HG03432 (cell line): ENCODE data around the gene SH3PXD2A.
A peak's percentile ranks its signal among the peaks of the same experiment; 100 is the strongest.

Experiments
- ATAC-seq: cut with Tn5 transposase; IDR thresholded peaks from one replicate; pipeline ENCODE4 v1.9.1; 2021; ENCODE audit warnings: mild to moderate bottlenecking, moderate library complexity; ENCODE audit not compliant: unreplicated experiment

The SH3PXD2A gene

DNA sequence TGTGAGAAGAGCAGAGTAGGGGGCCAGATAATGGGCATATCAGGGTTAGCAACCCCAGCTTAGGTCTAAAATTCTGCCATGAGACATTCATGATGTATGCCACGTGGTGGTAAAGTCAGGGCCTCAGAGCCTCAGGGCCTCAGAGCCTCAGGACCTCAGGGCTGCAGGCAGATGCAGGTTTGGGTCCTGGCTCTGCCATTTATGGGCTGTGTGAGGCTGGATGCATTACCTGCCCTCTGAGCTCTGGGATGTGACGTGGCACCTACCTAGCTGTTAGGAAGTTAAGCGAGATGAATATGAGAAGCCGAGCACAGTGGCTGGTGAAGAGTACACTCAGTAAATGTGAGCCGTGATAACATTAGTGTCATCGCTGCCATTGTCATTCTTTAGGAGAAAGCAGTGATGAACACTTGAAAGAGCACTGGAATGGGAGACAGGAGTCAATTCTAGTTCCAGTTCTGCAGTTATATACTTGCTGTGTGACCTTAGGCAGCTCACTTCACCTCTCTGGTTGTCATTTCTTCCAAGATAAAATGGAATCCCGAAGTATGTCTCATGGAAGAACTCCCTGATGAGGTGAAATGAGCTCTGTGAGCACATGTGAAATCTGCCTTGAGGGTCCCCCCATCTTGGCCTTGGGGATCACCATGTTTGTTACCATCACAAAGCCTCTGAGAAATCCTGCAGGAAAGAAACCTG, 127.2 kb downstream of the SH3PXD2A start:
- ATAC-seq, result no peak

DNA sequence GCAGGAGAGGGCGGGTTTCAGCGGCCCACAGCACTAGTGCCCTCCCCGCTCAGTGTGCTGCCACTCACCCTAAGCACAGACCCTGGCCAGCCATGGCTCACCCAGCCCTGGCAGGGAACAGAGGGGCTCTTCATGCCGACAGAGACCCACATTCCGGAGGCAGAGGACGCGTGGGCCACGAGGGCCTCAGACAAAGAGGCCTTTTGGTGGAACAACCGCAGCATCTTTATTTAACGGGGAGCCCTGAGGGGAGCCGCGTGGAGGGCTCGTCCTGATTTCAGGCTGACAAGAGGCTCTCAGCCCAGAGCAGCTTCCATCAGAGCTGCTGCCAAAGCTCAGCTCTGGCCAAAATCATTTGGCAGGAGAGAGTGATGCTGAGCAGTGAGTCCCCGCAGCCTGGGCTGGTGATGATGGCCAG, 127.8 kb downstream of the SH3PXD2A start:
- ATAC-seq, result no peak

DNA sequence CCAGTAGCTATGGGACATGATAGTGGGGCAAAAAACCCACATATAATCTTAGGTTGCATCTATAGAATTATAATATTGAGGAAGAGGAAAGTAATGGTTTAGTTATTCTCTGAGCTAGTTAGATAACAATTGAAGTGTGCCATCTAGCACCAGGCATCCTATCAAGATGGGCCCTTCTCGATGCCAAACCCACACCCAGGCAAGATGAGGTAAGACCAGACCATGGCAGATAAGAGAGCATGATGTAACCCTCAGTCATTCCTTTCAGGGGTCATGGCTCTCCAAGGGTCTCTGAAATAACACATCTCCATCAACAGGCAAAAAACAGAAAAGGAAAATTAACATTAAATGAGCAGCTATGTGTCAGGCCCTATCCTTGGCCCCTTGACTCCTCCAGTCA, 128.7 kb downstream of the SH3PXD2A start:
- ATAC-seq, result no peak

DNA sequence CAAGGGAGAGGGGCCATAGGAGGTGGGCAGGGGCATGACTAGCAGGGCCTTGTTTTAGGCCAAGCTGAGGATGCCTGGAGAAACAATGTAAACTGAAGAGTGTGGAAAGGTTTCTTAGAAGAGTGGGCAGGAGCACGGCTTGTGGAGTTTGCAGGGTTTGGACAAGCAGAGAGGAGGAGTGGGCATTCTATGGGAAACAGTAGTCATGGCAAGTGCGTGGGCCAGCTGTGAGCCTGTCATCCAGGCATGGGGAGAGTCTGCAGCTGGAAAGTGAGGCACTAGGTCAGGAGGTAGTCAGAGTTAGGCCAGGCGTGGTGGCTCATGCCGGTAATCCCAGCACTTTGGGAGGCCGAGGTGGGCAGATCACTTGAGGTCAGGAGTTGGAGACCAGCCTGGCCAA, 130.1 kb downstream of the SH3PXD2A start:
- ATAC-seq, result no peak

DNA sequence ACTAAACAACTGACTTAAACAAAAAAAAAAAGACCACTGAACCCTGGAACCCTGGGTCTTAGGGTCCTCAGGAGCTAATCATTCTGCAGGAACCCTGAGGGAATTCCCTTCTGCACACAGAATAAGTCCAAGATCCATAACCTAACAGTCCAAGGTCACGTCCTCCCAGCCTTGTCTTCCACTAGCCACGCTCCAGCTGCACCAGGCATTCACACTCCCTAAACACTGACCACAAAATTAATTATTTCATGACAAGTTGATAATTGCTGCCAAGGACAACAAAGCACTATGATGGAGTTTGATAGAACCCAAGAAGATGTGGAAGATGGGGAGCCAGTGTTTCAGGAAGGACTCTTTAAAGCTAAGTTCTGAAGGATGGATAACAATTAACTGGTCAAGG, 130.6 kb downstream of the SH3PXD2A start:
- no peak for ATAC-seq

DNA sequence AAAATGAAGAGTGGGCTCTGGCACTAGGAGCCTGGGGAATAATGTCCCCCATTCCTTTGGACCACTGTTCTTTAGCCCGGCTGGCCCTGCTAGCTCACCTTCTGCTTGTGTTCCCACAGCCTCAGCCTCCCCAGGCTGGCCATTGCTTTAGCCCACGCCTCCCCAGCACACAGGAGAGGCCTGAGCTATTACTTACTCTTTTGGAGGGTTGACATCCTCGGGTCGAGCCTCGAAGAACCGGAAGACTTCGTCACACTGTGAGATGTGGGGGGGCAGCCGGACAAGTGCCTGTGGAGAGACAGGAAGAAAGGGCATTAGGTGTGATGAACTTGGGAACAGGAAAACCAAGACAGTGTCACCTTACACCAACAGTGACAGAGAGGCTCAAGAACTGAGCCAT, 131.3 kb downstream of the SH3PXD2A start:
- ATAC-seq, result no peak

DNA sequence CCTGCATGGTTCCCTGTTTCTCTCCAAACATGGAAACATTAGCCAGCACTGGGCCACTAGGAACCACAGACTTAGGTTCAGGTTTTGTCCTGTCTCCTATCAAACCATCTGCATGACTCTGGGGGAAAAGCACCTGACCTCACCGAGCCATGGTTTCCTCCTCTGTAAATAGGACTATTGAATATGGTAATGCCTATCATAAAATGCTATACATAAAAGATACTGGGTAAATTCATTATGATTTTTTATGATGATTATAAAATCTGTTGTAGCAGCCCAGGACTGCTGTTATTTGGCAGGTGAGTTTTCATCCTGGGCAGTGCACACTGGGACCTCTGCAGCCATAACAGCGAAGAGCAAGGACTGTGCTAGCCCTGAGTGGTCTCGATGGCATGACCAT, 131.8 kb downstream of the SH3PXD2A start:
- ATAC-seq, result no peak

DNA sequence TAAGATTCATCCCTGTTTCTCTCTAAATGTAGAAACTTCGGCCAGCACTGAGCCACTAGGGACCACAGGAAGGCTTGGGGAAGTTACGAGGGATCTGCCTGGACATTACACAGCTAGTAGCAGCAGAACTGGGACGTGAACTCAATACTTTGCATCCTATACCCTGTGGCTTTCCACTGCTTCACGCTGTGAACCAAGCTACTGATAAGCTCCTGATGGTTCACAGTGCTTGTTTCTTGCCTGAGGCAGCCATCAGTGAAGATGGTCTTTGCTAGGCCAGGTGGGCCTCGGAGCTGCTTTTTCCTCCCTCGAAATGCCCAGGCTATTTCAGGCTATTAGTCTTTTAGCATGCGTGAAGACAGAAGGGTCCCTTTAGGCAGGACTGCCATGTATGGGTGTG, 132.7 kb downstream of the SH3PXD2A start:
- ATAC-seq, result no peak

DNA sequence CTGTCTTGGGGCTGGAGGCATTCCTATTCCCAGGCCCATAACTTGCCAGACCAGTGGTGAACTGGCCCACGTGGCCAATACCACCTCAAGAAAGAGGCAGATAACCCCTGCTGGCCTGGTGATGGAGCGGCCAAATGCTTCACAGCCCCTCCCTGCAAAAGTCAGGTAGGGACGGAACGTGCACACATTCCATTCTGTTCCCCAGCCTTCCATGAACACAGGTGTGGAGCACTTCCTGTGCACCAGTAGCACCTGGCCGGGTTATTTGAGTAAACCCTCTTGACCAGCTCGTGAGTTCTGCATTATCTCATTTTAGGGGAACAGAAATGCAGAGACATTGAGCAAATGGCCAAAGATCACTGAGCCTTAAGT, 134.4 kb downstream of the SH3PXD2A start:
- no peak for ATAC-seq

DNA sequence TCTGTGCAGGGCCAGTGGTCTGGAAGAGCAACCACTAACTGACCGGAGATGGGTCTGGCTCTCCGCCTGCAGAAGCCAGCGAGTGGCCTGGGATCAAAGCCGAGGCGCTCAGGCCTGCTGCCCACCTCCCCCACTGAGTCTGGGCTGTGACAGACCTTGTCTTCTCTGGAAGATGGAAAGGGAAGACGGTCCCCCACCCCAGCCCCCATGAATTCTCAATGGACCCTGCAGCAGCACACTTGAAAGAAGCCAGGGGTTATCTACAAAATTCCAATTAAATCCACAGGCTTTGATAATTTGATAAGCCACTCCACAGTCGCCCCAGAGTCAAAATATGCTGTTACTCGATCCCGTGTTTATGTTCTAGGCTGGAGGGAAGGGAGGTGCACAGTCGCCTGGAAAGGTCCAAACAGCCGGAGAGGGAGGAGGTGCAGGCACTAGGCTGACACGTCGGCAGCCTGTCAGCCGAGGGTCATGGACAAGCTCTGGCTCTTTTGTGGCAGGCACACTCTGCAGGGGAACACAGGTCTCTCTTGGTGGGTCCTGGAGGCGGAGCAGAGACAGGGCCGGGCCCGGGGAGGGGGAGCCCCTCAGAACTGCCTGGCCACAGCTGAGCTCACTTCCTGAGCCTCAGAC, 134.9 kb downstream of the SH3PXD2A start:
- no peak for ATAC-seq

DNA sequence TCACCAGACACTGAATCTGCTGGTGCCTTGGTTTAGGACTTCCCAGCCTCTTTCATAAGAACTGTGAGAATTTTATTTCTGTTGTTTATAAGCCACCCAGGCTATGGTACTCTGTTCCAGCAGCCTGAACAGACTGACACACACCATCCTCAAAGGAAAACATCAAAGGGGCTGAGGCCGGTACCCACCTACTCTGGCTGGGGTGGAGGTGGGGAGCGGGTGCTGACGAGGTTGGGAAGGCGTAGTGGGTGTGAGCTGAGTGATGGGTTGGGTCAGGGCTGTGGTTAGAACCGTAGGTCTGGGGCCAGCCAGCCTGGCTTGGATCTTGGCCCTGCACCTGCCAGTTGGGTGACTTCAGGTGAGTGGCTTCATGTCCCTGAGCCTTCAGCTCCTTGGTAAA, 136.3 kb downstream of the SH3PXD2A start:
- ATAC-seq, result no peak

DNA sequence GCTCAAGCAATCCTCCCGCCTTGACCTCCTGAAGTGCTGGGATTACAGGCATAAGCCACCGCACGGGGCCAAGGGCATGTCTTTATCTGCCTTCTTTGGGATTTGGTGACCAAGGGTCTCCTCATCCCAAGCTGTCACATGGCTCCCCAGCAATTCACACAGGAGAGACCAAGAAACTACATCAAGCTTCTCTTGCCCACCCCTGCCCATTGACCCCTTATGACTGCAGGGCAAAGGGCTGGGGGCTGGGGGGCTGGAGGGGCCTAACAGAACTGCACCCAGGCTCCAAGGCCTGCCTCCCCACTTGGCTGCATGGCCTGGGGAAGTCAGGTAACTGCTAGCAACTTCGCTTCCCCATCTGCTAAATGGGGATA, 137.1 kb downstream of the SH3PXD2A start:
- no peak for ATAC-seq

DNA sequence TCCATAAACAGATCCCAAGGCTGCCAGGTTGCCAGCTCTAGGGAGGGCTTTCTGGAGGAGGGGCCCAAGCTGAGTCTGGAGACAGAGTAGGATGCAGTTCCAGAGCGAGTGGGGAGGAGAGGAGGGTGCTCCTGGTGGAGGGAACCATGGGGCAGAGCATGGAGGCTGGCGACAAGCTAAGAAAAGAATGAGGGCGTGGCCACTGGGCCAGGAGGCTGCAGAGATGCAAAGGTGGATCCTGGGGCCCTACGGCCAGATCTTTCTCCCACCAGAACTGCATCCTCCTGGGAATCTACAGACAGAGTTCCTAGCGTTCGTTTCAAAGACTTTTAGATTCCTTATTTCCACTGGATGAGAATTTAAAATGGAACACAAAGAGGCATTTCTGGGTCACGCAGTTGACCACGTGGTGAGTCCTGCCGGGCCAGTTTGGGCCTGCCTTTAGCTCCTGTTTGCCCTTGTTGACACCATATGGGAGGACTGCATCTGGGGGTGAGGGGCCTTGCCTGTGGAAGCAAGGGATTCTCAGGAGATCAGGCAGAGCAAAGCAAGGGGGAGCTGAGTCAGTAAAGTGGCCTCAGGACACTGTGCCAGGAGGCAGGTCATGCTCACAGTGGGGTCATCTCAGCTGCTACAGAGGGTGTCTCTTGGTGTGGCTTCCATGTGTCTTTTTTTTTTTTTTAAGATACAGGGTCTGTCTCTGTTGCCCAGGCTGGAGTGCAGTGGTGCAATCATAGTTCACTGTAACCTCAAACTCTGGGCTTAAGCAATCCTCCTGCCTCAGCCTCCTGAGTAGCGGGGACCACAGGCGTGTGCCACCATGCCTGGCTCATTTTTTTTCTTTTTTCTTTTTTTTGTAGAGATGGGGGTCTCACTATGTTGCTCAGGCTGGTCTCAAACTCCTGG, 137.8 kb downstream of the SH3PXD2A start:
- no peak for ATAC-seq

DNA sequence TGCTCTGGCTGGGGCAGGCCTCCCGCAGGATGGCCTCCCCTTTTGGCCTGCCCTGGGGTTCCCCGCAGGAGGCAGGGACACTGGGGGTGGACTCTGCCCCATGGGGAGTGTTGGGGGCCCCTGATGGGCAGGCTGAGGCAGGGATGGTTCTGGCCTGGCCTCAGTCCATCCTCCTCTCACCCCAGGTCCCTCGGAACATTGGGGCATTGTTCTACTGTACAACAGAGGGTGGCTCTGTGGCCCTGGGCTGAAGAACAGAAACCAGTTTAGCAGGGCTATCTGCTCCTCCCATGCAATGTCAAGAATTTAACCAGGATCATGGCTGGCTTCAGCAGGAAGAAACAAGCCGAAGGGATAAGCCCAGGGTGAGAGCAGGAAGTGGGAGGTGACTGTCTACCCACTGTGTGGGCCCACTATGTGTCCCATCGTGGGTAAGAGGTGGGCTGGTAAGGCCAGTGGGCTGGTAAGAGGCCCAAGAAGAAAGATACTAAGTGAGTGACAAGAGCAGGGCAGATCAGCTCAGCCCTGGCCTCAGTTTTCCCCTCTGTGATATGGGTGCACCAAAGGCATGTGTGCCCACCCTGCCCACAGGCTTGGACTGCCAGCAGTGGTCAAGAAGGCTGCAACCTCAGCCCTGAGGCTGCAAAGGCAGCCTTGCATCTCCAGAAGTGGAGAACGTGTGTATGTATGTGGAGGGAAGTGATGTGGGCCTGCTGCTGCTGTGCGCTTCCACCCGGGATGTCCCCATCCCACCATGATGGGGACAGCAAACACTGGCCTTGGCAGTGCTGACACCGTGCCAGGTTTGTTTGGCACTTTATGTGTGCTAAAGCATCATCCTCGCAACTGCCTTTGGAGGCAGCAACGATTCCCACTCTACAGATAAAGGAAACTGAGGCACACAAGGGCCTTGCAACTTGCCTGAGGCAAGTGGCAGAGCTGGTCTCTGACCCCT, 138.9 kb downstream of the SH3PXD2A start:
- no peak for ATAC-seq

DNA sequence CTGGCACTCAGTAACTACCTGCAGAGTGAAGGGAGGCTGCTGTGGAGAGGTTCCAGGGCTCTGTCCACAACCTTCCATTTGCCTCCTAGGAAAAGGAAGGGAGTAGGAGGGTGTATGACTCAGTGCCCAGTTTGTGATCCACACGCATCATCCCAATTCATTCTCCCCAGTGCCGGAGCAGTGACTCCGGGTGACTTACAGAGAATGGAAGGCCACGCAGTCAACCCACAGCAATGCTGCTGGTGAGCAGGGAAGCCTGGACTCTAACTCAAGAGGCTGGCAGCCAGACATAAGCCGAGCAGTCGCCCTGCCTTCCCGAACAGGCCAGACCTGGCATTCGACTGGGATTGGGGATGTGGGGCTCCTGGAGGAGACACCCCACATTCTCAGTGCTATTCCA, 139.9 kb downstream of the SH3PXD2A start:
- ATAC-seq, result no peak

DNA sequence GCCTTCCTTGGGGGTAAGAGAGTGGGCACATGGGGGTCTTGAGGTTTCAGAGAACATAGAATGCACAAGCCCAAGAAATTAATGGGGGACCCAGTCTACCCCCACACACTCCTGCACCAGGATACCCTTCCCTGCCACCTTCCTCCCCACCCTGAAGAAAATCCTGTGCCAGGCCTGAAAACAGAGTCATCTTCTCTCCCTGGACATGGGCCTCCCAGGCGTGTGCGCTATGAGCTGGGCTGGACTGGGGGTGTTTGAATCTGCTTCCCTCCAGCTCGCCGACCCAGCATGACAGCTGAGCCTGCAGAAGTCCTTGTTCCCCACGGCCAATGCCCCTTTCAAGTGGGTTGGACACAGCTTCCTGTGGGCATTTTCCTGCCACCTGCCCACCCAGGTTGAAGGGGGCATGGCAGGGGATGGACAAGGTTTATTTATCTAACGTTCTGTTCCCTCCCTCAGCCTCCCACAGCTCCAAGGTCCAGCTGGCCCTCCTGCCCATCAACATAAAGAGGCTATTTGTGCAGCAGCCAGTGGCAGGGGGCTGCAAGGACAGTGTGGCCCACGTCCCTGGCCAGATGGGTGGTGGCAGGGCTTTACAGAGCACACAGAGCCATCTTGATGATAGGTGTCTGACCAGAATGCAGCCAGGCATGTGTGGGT, 141.0 kb downstream of the SH3PXD2A start:
- ATAC-seq, result no peak

DNA sequence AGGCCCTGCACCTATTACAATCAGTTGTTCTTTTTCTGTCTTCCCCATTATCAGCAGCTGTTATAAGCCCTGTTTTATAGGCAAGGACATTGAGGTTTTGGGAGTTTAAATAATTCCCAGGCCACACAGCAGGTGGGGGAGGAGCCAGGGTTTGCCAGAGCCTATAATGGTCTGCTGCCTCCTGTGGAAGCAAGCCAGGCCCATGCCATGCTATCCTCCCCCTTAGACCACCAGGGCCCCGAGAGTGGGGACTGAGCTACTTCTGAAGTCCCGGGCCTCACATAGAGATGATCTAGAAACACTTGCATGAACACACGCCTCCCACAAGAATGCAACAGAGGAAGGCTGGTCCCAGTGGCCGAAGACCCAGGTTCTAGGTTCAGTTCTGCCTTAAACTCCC, 141.7 kb downstream of the SH3PXD2A start:
- no peak for ATAC-seq

DNA sequence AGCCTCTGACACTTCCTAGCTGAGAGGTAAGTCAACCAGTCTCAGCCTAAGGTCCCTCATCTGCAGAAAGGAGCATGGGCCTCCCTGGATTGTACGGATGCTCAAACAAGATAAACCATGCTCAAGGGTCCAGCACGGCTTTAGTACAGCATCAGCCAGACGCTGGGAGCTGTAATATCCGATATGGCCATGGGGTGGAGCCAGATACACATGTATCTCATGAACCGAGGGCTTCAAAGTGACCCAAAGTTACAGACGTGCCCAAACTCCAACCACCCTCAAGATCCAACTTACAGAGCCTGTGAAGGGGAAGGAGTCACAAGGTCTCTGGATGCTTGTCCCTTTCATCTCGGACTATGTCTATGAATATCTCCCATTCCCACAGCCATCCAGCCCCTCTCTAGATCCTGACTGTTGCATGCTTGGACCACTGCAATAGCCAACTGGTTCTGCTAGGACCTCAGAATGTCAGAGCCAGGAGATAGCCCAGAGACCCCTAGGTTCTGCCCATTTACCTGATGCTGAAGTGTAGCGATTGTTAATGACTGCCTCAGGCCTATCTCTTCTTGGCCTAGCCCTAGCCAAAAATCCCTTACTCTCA, 142.4 kb downstream of the SH3PXD2A start:
- peak; percentile 76 for ATAC-seq

DNA sequence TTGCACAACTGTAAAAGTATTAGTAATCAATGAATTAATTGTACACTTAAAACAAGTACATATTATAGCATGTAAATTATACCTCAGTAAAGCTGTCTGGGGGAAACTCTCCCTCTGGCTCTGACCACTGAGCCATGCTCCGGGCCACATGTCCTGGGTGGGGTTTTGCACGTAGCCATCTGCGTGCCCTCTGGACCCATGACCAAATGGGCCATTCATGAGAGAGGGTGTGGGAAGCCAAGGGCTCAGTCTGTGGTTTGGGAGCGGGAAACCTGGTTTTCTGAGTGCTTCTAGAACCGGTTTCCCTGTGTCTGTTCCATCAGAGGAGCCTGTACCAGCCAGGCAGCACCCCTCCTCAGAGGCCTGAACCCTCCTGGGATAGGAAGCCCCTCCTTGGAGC, 143.2 kb downstream of the SH3PXD2A start:
- ATAC-seq, result no peak
